GM06990 (cell line): Measurements from ENCODE around the gene KIAA1328.
A peak's percentile ranks its signal among the peaks of the same experiment; 100 is the strongest.

Source experiments
- DNase-seq: peaks from one replicate; pipeline ENCODE4 v3.0.0-alpha.2; 2011; ENCODE audit not compliant: insufficient read length; ENCODE audit errors: extremely low read depth
- H3K27me3 ChIP-seq: replicated peaks from 2 replicates; pipeline ENCODE4 v1.6.0; 2011; ENCODE audit warnings: low read length; ENCODE audit not compliant: control insufficient read depth, insufficient read depth
- H3K36me3 ChIP-seq: 2 replicates; pipeline ENCODE4 v1.5.1; 2011; ENCODE audit warnings: low read length; ENCODE audit not compliant: control insufficient read depth, insufficient read depth
- H3K4me3 ChIP-seq: replicated peaks from 2 replicates; pipeline ENCODE4 v1.5.1; 2011; ENCODE audit warnings: low read depth, mild to moderate bottlenecking, control low read depth, low read length
- TF ChIP-seq, protein P1 (sequence below): IDR thresholded peaks from 2 replicates; pipeline ENCODE4 v1.5.1; 2011; ENCODE audit warnings: low read length, control low read depth, mild to moderate bottlenecking, inconsistent platforms; ENCODE audit not compliant: insufficient read depth, poor library complexity, severe bottlenecking

Gene KIAA1328

DNA sequence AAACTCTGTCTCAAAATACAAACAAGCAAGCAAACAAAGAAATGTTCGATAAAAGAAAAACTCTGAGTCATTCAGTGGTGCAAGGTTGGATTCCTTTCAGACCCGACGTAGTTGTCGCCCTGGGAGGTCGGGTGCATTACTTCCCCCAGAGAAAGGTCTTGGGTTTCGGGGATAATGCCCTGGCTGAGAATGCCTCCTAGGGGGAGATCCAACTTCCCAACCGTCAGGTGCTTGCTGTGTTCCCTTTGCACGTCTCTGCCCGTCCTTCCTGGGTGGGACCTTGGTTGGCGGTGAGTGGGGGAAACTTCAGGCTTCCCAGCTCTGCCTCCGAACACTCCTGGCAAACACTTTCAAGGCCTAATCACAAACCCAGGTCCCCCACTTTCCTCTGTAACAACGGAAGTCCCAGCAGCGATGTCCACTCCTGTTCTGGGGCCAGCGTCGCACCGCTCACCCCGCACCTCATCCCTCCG is 734 bp upstream of the KIAA1328 start:
- TF ChIP-seq, protein P1, sequence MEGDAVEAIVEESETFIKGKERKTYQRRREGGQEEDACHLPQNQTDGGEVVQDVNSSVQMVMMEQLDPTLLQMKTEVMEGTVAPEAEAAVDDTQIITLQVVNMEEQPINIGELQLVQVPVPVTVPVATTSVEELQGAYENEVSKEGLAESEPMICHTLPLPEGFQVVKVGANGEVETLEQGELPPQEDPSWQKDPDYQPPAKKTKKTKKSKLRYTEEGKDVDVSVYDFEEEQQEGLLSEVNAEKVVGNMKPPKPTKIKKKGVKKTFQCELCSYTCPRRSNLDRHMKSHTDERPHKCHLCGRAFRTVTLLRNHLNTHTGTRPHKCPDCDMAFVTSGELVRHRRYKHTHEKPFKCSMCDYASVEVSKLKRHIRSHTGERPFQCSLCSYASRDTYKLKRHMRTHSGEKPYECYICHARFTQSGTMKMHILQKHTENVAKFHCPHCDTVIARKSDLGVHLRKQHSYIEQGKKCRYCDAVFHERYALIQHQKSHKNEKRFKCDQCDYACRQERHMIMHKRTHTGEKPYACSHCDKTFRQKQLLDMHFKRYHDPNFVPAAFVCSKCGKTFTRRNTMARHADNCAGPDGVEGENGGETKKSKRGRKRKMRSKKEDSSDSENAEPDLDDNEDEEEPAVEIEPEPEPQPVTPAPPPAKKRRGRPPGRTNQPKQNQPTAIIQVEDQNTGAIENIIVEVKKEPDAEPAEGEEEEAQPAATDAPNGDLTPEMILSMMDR: no peak
- H3K36me3 ChIP-seq: no peaks in the 10 kb centered on the region
- no peaks in the 10 kb centered on the region for H3K27me3 ChIP-seq
- no peak for DNase-seq
- H3K4me3 ChIP-seq: peak overlapping the region; percentile 86

DNA sequence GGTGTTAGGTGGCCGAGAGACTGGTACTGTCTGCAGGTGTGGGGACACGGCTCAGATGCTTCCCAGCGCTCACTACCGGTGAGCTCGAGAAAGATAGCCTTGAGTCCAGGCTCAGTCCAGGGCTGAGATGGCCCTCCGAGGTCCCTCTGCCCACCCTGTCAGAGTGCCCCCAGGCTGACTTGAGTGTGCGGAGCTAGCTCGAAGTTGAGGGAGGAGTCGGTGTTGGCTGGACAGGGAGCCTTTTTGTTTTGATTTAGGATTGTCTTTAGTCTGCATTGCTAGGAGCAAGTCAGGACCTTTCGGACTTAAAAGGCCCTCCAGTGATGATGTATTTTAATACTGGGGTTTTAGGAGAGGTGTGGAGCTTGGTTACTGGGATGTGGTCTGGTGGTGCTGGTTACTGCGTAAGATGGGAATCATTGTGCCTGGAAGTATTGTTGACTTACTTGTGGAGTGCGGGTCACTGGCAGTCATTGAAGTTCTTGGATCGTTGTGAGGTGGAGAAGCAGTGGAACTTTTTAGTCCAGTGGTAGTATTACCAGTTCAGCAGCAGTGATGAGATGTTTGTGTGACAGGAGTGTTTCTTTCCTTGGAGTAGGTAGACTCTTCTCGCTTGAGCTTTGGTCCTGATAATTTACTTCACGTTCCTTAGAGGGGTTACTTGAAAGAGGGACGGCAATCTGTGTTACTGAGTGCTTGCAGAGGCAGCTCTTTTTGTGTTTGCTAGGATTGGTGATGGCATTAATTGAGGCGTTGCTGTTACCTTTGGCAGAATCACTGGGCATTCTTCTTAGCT is 633 bp downstream of the KIAA1328 start:
- H3K27me3 ChIP-seq: no peaks in the 10 kb centered on the region
- no peak for DNase-seq
- TF ChIP-seq, protein P1: no peak
- no peaks in the 10 kb centered on the region for H3K36me3 ChIP-seq
- peak overlapping the region; percentile 86 for H3K4me3 ChIP-seq

DNA sequence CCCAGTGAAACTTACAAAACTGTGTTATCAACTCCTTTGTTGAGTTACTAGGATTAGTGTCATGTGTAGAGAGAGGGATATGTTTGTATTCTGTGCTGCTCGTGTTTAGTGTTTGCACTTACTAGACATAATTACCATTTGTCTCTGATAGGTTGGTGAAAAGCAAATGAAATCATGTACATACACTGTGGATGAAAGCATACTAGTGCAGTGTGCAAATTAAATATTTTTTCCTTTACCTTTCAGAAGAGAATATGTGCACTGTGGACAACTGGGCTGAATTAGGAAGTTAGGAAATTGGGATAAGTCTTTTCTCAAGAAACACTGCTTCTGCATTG is 1.2 kb downstream of the KIAA1328 start:
- H3K36me3 ChIP-seq: no peaks in the 10 kb centered on the region
- no peaks in the 10 kb centered on the region for H3K27me3 ChIP-seq
- no peak for DNase-seq
- H3K4me3 ChIP-seq: no peak overlapping the region
- TF ChIP-seq, protein P1: no peak

DNA sequence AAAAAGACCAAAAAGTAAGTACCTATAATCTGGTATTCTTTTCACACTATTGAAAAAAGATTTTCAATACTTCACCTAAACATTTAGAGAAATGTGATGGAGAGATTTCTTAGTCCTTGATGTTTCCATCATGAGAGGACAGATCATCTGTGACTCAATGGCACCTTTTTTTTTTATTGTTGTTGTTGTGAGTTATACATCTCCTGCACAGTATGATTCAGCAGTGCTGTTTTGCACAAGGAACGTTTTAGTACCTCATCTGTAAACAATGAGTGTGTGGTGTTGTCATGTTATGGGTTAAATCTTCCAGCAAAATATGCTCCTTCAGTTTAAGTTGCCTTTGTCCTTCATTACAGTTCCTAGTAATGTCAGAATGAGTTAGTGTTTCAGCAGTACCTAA is 2.2 kb downstream of the KIAA1328 start:
- Histone ChIP-seq H3K4me3 (no peak overlapping the region), H3K27me3 (no peaks in the 10 kb centered on the region), H3K36me3 (no peaks in the 10 kb centered on the region)
- TF ChIP-seq, protein P1: no peak
- DNase-seq: no peak

DNA sequence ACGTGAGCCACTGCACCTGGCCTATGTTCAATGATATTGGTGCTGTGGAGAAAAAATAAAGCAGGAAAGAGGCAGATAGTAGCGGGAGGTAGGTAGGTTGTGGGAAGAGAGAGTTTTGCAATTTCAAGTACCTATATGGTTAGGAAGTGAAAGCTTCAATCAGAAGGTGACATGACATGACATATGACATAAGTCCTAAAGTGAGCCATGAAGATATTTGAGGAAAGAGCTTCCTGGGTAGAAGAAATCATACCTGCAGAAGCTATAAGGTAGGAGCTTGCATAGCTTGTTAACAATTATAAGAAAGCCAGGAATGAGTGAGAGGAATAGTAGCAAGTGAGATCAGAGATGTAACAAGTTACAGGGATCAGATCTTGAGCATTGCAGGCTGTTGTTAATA is 4.2 kb downstream of the KIAA1328 start:
- Histone ChIP-seq H3K4me3 (no peak overlapping the region), H3K27me3 (no peaks in the 10 kb centered on the region), H3K36me3 (no peaks in the 10 kb centered on the region)
- TF ChIP-seq, protein P1: no peak
- no peak for DNase-seq
